Hepatocyte (in vitro differentiated cells): Measurements from ENCODE around the gene CORO1C. TPM values are rescaled to one million over a fixed set of nuclear protein-coding genes. Genes with fewer than 3 reads are reported as not detected.
"Not testable (repeated sequence)": the region's sequence is repeated elsewhere in the genome, so short reads cannot be mapped to it uniquely, and the experiment has no call there.

Experiments used
- DNase-seq: peaks from one replicate; pipeline ENCODE4 v3.0.0-alpha.2; 2016; ENCODE audit warnings: low spot score
- H2AFZ ChIP-seq: fragments of 200-600 bp; sonication (generic); 2 replicates; pipeline ENCODE4 v1.6.0; 2016; ENCODE audit warnings: antibody characterized with exemption, mild to moderate bottlenecking
- H3K27ac ChIP-seq: fragments of 200-600 bp; sonication (generic); 2 replicates; pipeline ENCODE4 v1.5.1; 2016; ENCODE audit warnings: mild to moderate bottlenecking
- H3K27me3 ChIP-seq: fragments of 200-600 bp; sonication (generic); 2 replicates; pipeline ENCODE4 v1.6.1; 2016
- H3K36me3 ChIP-seq: fragments of 200-600 bp; sonication (generic); replicated peaks from 2 replicates; pipeline ENCODE4 v1.5.1; 2016; ENCODE audit warnings: low read depth; ENCODE audit not compliant: insufficient read depth
- H3K4me1 ChIP-seq: fragments of 200-600 bp; sonication (generic); 2 replicates; pipeline ENCODE4 v1.5.1; 2016; ENCODE audit warnings: mild to moderate bottlenecking, moderate library complexity; ENCODE audit not compliant: insufficient read depth
- H3K4me2 ChIP-seq: fragments of 200-600 bp; sonication (generic); 2 replicates; pipeline ENCODE4 v1.6.0; 2016
- H3K4me3 ChIP-seq: fragments of 200-600 bp; sonication (generic); 2 replicates; pipeline ENCODE4 v1.5.1; 2016; ENCODE audit warnings: mild to moderate bottlenecking
- H3K79me2 ChIP-seq: fragments of 200-600 bp; sonication (generic); 2 replicates; pipeline ENCODE4 v1.6.0; 2017; ENCODE audit warnings: mild to moderate bottlenecking
- H3K9me2 ChIP-seq: fragments of 200-600 bp; sonication (generic); replicated peaks from 2 replicates; pipeline ENCODE4 v1.6.0; 2017; ENCODE audit warnings: mild to moderate bottlenecking; ENCODE audit not compliant: insufficient read depth
- H3K9me3 ChIP-seq: fragments of 200-600 bp; sonication (generic); 2 replicates; pipeline ENCODE4 v1.5.1; 2016; ENCODE audit warnings: low read depth, mild to moderate bottlenecking
- H4K20me1 ChIP-seq: fragments of 200-600 bp; sonication (generic); 2 replicates; pipeline ENCODE4 v1.6.0; 2016; ENCODE audit warnings: mild to moderate bottlenecking; ENCODE audit not compliant: insufficient read depth, poor library complexity, severe bottlenecking
- EZH2 ChIP-seq: fragments of 200-600 bp; sonication (generic); IDR thresholded peaks from 2 replicates; pipeline ENCODE4 v1.6.1; 2016; ENCODE audit warnings: antibody characterized with exemption, mild to moderate bottlenecking, borderline replicate concordance
- EZH2phosphoT487 ChIP-seq: fragments of 200-600 bp; sonication (generic); IDR thresholded peaks from one replicate; pipeline ENCODE4 v1.6.1; 2018; ENCODE audit warnings: antibody characterized with exemption, mild to moderate bottlenecking, low read depth, moderate library complexity; ENCODE audit not compliant: unreplicated experiment, severe bottlenecking
- WGBS: methylation state at CpG from one replicate; pipeline ENCODE4 v1.1.6; 2016; ENCODE audit warnings: low lambda C conversion rate; ENCODE audit errors: missing lambda C conversion rate; 5-methylcytosine and 5-hydroxymethylcytosine counted together
- polyA plus RNA-seq: library from polyadenylated mRNA; unstranded; fragments of >200 nt; fragmentation: Nextera tagmentation; extraction: Ambion mirVana; gene quantifications from 2 replicates; pipeline ENCODE4 v1.2.1, GENCODE V29; 2016
- total RNA-seq: library from RNA; depleted of rRNA; stranded (reverse); fragments of >200 nt; gene quantifications from 2 replicates; pipeline ENCODE4 v1.2.3, GENCODE V29; 2014
- TF ChIP-seq, protein P1 (sequence below): fragments of 200-600 bp; sonication (generic); IDR thresholded peaks from 2 replicates; pipeline ENCODE4 v1.5.1; 2016; ENCODE audit warnings: antibody characterized with exemption, mild to moderate bottlenecking; ENCODE audit not compliant: poor library complexity

CORO1C gene
- total and polyA plus RNA-seq, 2 experiments from 2014 or later = 110 to 137 TPM

DNA sequence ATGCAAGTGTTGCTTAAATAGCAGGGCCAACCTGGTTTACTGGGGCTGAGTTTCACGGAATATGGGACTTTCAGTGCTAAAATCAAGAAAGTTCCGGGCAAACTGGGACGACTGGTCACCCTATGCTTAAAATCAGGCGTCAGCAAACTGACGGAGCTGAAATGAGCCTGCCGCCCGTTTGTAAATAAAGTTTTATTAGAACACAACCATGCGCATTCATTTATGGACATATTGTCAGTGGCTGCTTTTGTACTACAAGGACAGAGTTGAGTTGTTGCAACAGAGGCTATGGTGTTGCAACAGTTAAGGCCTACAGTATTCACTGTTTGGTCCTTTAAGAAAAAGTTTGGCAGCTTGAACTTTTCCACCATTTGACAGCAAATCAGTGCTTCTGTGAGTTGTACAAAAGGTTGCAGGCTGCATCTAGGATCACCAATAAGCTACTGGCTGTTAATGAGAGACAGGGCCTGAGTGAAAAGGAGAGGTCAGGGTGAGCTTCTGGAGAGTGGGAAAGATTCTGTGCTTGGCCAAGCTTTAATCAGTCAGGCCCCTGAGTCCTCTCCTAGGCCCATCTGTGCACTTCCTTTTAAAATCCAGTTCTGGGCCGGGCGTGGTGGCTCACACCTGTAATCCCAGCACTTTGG is 111.0 kb downstream of the CORO1C start:
- WGBS = 95% methylated on average over 10 of the region's 10 CpGs
- no peak overlapping the region for H3K4me2 ChIP-seq

DNA sequence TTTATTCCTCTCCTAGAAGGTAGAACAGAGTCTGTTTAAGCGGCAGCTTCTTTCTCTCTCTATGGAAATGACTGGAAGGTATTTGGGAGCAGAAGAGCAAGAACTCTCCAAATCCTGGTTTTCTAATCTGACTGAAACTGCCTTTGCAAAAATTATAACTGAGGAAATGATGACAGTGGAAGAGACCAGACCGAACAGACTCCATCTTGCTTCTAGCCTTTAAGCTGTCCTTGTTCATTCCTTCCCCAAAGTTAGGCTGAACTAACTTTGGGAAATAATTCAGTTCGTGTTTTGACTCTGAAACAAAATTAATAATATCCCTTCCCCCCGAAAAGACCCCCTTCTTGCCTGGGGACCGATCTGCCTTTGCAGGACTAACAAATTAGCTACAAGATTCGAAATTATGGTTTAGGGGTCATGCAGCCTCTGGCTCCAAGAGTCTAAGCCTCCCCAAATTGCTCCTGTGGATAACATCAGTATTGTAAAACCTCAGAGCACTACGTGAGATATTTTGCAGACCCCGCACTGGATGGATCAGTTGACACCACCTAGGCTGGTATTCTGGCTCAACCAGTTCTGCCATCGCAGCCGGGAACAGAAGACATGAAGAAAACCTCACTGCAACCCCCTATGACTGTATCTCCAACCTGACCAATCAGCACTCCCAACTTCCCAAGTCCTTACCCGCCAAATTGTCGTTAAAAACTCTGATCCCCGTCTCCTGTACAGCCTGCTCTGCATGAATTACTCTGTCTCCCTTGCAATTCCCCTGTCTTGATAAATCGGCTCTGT is 111.8 kb downstream of the CORO1C start:
- DNase-seq = no peak
- WGBS = 54% methylated on average over 14 of the region's 14 CpGs
- no peak overlapping the region for H2AFZ ChIP-seq
- H3K9me2 ChIP-seq = no peaks in the 10 kb centered on the region
- TF ChIP-seq EZH2 (no peak), EZH2phosphoT487 (no peak)
- TF ChIP-seq, protein P1, sequence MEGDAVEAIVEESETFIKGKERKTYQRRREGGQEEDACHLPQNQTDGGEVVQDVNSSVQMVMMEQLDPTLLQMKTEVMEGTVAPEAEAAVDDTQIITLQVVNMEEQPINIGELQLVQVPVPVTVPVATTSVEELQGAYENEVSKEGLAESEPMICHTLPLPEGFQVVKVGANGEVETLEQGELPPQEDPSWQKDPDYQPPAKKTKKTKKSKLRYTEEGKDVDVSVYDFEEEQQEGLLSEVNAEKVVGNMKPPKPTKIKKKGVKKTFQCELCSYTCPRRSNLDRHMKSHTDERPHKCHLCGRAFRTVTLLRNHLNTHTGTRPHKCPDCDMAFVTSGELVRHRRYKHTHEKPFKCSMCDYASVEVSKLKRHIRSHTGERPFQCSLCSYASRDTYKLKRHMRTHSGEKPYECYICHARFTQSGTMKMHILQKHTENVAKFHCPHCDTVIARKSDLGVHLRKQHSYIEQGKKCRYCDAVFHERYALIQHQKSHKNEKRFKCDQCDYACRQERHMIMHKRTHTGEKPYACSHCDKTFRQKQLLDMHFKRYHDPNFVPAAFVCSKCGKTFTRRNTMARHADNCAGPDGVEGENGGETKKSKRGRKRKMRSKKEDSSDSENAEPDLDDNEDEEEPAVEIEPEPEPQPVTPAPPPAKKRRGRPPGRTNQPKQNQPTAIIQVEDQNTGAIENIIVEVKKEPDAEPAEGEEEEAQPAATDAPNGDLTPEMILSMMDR = no peak
- no peaks in the 10 kb centered on the region for H3K27me3 ChIP-seq
- no peaks in the 10 kb centered on the region for H4K20me1 ChIP-seq
- no peaks in the 10 kb centered on the region for H3K36me3 ChIP-seq
- H3K4me2 ChIP-seq = no peak overlapping the region
- H3K4me1 ChIP-seq = no peaks in the 10 kb centered on the region
- no peaks in the 10 kb centered on the region for H3K9me3 ChIP-seq
- no peak overlapping the region for H3K27ac ChIP-seq
- H3K79me2 ChIP-seq = no peaks in the 10 kb centered on the region
- no peak overlapping the region for H3K4me3 ChIP-seq

More for the DNA sequence above, 111.0 kb downstream of the CORO1C start:
- Histone ChIP-seq H3K27me3 (no peaks in the 10 kb centered on the region), H3K4me1 (no peaks in the 10 kb centered on the region), H4K20me1 (no peaks in the 10 kb centered on the region), H3K27ac (no peak overlapping the region), H3K9me2 (no peaks in the 10 kb centered on the region), H3K9me3 (no peaks in the 10 kb centered on the region), H3K4me3 (no peak overlapping the region), H3K36me3 (no peaks in the 10 kb centered on the region), H2AFZ (no peak overlapping the region), H3K79me2 (no peaks in the 10 kb centered on the region)
- no peak for TF ChIP-seq EZH2
- TF ChIP-seq EZH2phosphoT487 = no peak
- TF ChIP-seq, protein P1 = no peak
- DNase-seq = no peak

DNA sequence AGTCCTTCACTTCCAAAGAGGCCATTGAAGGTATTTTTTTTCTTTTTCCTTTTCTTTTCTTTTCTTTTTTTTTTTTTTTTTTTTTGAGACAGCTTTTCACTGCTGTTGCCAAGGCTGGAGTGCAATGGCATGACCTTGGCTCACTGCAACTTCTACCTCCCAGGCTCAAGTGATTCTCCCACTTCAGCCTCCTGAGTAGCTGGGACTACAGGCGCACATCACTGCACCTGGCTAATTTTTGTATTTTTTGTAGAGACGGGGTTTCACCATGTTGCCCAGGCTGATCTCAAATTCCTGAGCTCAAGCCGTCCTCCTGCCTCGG is 112.4 kb downstream of the CORO1C start:
- H3K36me3 ChIP-seq, DNase-seq, H3K9me2 ChIP-seq, H3K79me2 ChIP-seq, H3K27ac ChIP-seq, H4K20me1 ChIP-seq, H2AFZ ChIP-seq, H3K9me3 ChIP-seq, H3K4me2 ChIP-seq, H3K27me3 ChIP-seq, H3K4me3 ChIP-seq, H3K4me1 ChIP-seq: not testable (repeated sequence)
- 93% methylated on average over 4 of the region's 4 CpGs for WGBS
